K562 (cell line): ENCODE measurements around the gene EDEM1. TPM values are rescaled to one million over a fixed set of nuclear protein-coding genes. Genes with fewer than 3 reads are reported as not detected.

Source experiments
- CHAMP1 ChIP-seq: fragments of 450-650 bp; IDR thresholded peaks from 2 replicates; pipeline ENCODE4 v1.6.1; 2016; ENCODE audit warnings: mild to moderate bottlenecking
- CHD1 ChIP-seq: fragments of 200-600 bp; sonication (generic); IDR thresholded peaks from one replicate; pipeline ENCODE4 v1.6.1; 2012; ENCODE audit warnings: mild to moderate bottlenecking, moderate library complexity, low read length, inconsistent platforms
- E2F1 ChIP-seq: sonication (generic); formaldehyde crosslinking; IDR thresholded peaks from 2 replicates; pipeline ENCODE4 v1.8.1; 2023; ENCODE audit warnings: mild to moderate bottlenecking, missing genetic modification reagents, moderate library complexity
- E2F6 ChIP-seq, 2 experiments: IDR thresholded peaks; 2 replicates each; pipeline ENCODE4 v1.6.1; 2011; ENCODE audit warnings: borderline replicate concordance in 1 of 2, control low read depth in 1 of 2, low read depth in 1 of 2, low read length in 1 of 2, mild to moderate bottlenecking in 1 of 2, mixed read lengths in 1 of 2, moderate library complexity in 1 of 2; ENCODE audit not compliant: insufficient read depth in 1 of 2, insufficient read length in 1 of 2, poor library complexity in 1 of 2, severe bottlenecking in 1 of 2; ENCODE audit errors: extremely low read depth in 1 of 2
- GTF3C2 ChIP-seq: IDR thresholded peaks from 3 replicates; pipeline ENCODE4 v1.6.1; 2011; ENCODE audit warnings: borderline replicate concordance, mild to moderate bottlenecking, moderate library complexity; ENCODE audit not compliant: insufficient read length; ENCODE audit errors: extremely low read depth
- HES1 ChIP-seq: fragments of 450-650 bp; IDR thresholded peaks from 2 replicates; pipeline ENCODE4 v1.6.1; 2016; ENCODE audit warnings: low read depth, mild to moderate bottlenecking, moderate library complexity
- HMBOX1 ChIP-seq: sonication (generic); IDR thresholded peaks from 2 replicates; pipeline ENCODE4 v1.6.1; 2016
- IRF9 ChIP-seq: fragments of 450-650 bp; IDR thresholded peaks from 2 replicates; pipeline ENCODE4 v1.6.1; 2016; ENCODE audit warnings: missing biosample characterization, missing genetic modification characterization
- KDM1A ChIP-seq, 2 experiments: fragments of 450-650 bp; IDR thresholded peaks; 2 replicates each; pipeline ENCODE4 v1.6.1; 2016; ENCODE audit warnings: mild to moderate bottlenecking in 2 of 2
- MLX ChIP-seq, 2 experiments: fragments of 450-650 bp in 1 of 2; sonication (generic) in 1 of 2; formaldehyde crosslinking; conservative IDR thresholded peaks; 2 replicates each; pipeline versions ENCODE4 v1.4.0 to v1.8.1; 2020 to 2022; ENCODE audit warnings: mild to moderate bottlenecking in 1 of 2, missing genetic modification reagents in 1 of 2
- NRF1 ChIP-seq, 2 experiments: fragments of 450-650 bp; IDR thresholded peaks in 1 of 2; conservative IDR thresholded peaks in 1 of 2; 2 replicates each; pipeline ENCODE4 v1.6.1; 2014; ENCODE audit warnings: mild to moderate bottlenecking in 2 of 2
- ZNF644 ChIP-seq: fragments of 200-800 bp; sonication (Bioruptor generic); IDR thresholded peaks from 2 replicates; pipeline ENCODE4 v1.6.1; 2016; ENCODE audit warnings: low read depth, missing genetic modification characterization, missing compliant biosample characterization
- ZNF79 ChIP-seq: fragments of 250-450 bp; sonication (Bioruptor Pico); IDR thresholded peaks from 2 replicates; pipeline ENCODE4 v1.4.0; 2020; ENCODE audit warnings: low read depth, mild to moderate bottlenecking, moderate library complexity
- polyA plus RNA-seq, 8 experiments: library from polyadenylated mRNA; depleted of rRNA in 4 of 8; stranded (reverse) in 5 of 8; unstranded in 3 of 8; fragments of >200 nt; fragmentation: Nextera tagmentation in 2 of 8; fragmentation: Illumina TruSeq in 1 of 8; extraction: Ambion mirVana in 2 of 8; extraction: Trizol in 1 of 8; gene quantifications; 2 replicates each; pipeline versions ENCODE4 v1.2.1 to v1.2.3, GENCODE V29; 2011 to 2014; ENCODE audit warnings: inconsistent platforms in 1 of 8, missing spikeins in 1 of 8
- total RNA-seq, 7 experiments: library from RNA; depleted of rRNA in 6 of 7; stranded (reverse); fragments of >200 nt in 6 of 7; fragmentation: Illumina TruSeq in 2 of 7; extraction: Trizol in 2 of 7; gene quantifications; 2 replicates each; pipeline versions ENCODE4 v1.2.1 to v1.2.3, GENCODE V29; 2011 to 2021; ENCODE audit warnings: low replicate concordance in 1 of 7

The EDEM1 gene
- total and polyA plus RNA-seq, 9 of the 15 experiments (the other 6 are each of a cell fraction or from before 2014, with no cell fraction given), result 6.2 to 36.7 (median 14.3) TPM

GRCh38 chr3:5197470-5198312 lies 10.2 kb downstream of the EDEM1 start (continued):
- TF ChIP-seq GTF3C2, result no peak
- no peak for TF ChIP-seq CHAMP1
- no peak for TF ChIP-seq E2F1
- TF ChIP-seq MLX (CRISPR knock-in tag; conservative IDR thresholded peaks at IDR 0.05), result no peak
- peak; percentile 35; the same call in 1 of the 2 replicates for TF ChIP-seq HES1
- TF ChIP-seq CHD1, result no peak
- TF ChIP-seq NRF1 (conservative IDR thresholded peaks at IDR 0.05 in 1 of 2, IDR thresholded peaks at IDR 0.05 in 1 of 2), result no peak; a peak in 1 of 4 replicates
- TF ChIP-seq KDM1A (IDR thresholded peaks at IDR 0.05), result no peak
- TF ChIP-seq ZNF644 (tag), result peak; percentile 29; the same call in 1 of the 2 replicates
- TF ChIP-seq HMBOX1, result no peak
- no peak for TF ChIP-seq E2F6 (IDR thresholded peaks at IDR 0.05; ENCODE audit: borderline replicate concordance in 1 of 2, extremely low read depth in 1 of 2, insufficient read depth in 1 of 2, insufficient read length in 1 of 2, low read depth in 1 of 2, low read length in 1 of 2, poor library complexity in 1 of 2, severe bottlenecking in 1 of 2)
- peak; percentile 100 for TF ChIP-seq IRF9
- TF ChIP-seq ZNF79 (CRISPR knock-in tag), result no peak
